Astrocyte of the cerebellum (primary cell): ENCODE data around the gene RELB.

ENCODE experiments used
- DNase-seq: peaks from one replicate; pipeline ENCODE4 v3.0.0-alpha.2; 2011; ENCODE audit warnings: low read depth
- H3K4me3 ChIP-seq: 2 replicates; pipeline ENCODE4 v1.5.1; 2011; ENCODE audit warnings: mild to moderate bottlenecking, low read depth, low read length, moderate library complexity
- in situ Hi-C: cut with HindIII; loops from 2 replicates; pipeline ENCODE4 v1.10.0; 2017; ENCODE audit warnings: low sequenced_read_pairs
- TF ChIP-seq, protein P1 (sequence below): IDR thresholded peaks from 2 replicates; pipeline ENCODE4 v1.5.1; 2012; ENCODE audit warnings: low read length, low read depth, moderate library complexity, mild to moderate bottlenecking; ENCODE audit errors: missing control alignments

RELB gene

GRCh38 chr19:45070861-45071544 is 69.7 kb downstream of the RELB start:
- no peak overlapping the region for H3K4me3 ChIP-seq
- TF ChIP-seq, protein P1, sequence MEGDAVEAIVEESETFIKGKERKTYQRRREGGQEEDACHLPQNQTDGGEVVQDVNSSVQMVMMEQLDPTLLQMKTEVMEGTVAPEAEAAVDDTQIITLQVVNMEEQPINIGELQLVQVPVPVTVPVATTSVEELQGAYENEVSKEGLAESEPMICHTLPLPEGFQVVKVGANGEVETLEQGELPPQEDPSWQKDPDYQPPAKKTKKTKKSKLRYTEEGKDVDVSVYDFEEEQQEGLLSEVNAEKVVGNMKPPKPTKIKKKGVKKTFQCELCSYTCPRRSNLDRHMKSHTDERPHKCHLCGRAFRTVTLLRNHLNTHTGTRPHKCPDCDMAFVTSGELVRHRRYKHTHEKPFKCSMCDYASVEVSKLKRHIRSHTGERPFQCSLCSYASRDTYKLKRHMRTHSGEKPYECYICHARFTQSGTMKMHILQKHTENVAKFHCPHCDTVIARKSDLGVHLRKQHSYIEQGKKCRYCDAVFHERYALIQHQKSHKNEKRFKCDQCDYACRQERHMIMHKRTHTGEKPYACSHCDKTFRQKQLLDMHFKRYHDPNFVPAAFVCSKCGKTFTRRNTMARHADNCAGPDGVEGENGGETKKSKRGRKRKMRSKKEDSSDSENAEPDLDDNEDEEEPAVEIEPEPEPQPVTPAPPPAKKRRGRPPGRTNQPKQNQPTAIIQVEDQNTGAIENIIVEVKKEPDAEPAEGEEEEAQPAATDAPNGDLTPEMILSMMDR: no peak
- DNase-seq: no peak
- in situ Hi-C loops: no loop called here

GRCh38 chr19:45071545-45071938 is 70.3 kb downstream of the RELB start:
- H3K4me3 ChIP-seq: no peak overlapping the region
- in situ Hi-C loops: no loop called here
- no peak for DNase-seq
- TF ChIP-seq, protein P1: no peak

DNA sequence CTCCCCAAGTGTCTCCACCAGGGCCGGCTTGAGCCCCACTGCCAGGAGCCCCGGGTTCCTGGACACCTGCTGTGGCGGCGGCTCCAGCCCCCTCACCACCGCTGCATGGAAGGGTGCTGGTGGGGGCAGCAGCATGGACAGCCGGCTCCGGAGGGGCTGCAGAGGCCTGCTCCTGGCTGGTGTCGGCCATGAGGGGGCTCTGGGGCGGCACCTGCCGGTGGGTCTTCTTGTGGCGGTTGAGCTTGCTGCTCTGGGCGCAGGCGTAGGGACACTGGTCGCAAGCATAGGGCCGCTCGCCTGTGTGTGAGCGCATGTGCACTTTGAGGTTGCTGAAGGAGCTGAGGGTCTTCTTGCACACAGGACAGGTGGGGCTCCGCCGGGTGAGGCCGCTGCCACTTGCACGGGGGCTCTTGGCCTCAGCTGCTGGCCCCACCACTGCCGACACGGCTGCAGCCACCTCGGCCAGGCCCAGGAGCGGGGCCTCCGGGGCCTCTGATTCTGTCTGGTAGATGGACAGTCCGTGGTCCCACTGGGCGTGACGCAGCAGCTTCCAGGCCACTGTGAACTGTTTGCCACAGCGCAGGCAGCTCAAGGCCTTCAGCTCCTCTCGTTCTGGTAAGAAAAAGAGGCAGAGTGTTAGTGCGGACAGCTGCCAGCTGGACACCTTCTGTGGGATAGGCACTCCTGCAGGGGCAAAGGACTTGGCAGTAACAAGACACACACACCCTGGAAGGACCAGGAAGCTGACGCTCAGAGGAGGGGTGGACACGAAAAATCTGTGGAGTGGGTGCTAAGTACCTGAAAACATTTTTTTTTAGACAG is 70.9 kb downstream of the RELB start:
- no peak for DNase-seq
- H3K4me3 ChIP-seq: no peak overlapping the region
- TF ChIP-seq, protein P1: no peak
- in situ Hi-C loops: no loop called here

- TF ChIP-seq, protein P1: no peak
- in situ Hi-C loops: no loop called here
- DNase-seq: no peak
- H3K4me3 ChIP-seq: no peak overlapping the region
These were observed 73.6 kb downstream of the RELB start for GRCh38 chr19:45074744-45075300.

GRCh38 chr19:45075301-45076028 is 74.2 kb downstream of the RELB start:
- no peak for DNase-seq
- TF ChIP-seq, protein P1: no peak
- in situ Hi-C loops: no loop called here
- H3K4me3 ChIP-seq: peak overlapping the region; percentile 39
